Omental fat pad (tissue), 4 donors: ENCODE data around the gene THOC1. TPM values are rescaled to one million over a fixed set of nuclear protein-coding genes. Genes with fewer than 3 reads are reported as not detected.
"Not testable (repeated sequence)": the region's sequence is repeated elsewhere in the genome, so short reads cannot be mapped to it uniquely, and the experiment has no call there.

ENCODE experiments used
- ATAC-seq: fragments of 150-250 bp; one replicate; pipeline ENCODE4 v1.9.1; 2016; ENCODE audit warnings: mild to moderate bottlenecking, moderate library complexity; ENCODE audit not compliant: low FRiP score
- DNase-seq: peaks from one replicate; pipeline ENCODE4 v3.0.0-alpha.2; 2019; ENCODE audit warnings: low spot score
- CTCF ChIP-seq, 3 donors: fragments of 450-650 bp; IDR thresholded peaks; one replicate each; pipeline ENCODE4 v1.5.1; 2016 to 2017; ENCODE audit warnings: antibody characterized with exemption in 3 of 3, mild to moderate bottlenecking in 3 of 3, moderate library complexity in 2 of 3
- total RNA-seq, 4 donors: library from RNA; depleted of rRNA; stranded (reverse); fragments of >200 nt; gene quantifications; one replicate each; pipeline ENCODE4 v1.1.0, GENCODE V29; 2016

The THOC1 gene, protein sequence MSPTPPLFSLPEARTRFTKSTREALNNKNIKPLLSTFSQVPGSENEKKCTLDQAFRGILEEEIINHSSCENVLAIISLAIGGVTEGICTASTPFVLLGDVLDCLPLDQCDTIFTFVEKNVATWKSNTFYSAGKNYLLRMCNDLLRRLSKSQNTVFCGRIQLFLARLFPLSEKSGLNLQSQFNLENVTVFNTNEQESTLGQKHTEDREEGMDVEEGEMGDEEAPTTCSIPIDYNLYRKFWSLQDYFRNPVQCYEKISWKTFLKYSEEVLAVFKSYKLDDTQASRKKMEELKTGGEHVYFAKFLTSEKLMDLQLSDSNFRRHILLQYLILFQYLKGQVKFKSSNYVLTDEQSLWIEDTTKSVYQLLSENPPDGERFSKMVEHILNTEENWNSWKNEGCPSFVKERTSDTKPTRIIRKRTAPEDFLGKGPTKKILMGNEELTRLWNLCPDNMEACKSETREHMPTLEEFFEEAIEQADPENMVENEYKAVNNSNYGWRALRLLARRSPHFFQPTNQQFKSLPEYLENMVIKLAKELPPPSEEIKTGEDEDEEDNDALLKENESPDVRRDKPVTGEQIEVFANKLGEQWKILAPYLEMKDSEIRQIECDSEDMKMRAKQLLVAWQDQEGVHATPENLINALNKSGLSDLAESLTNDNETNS
- 10 to 100 TPM; 33.0 to 60.6 (median 45.9) TPM for total RNA-seq

DNA sequence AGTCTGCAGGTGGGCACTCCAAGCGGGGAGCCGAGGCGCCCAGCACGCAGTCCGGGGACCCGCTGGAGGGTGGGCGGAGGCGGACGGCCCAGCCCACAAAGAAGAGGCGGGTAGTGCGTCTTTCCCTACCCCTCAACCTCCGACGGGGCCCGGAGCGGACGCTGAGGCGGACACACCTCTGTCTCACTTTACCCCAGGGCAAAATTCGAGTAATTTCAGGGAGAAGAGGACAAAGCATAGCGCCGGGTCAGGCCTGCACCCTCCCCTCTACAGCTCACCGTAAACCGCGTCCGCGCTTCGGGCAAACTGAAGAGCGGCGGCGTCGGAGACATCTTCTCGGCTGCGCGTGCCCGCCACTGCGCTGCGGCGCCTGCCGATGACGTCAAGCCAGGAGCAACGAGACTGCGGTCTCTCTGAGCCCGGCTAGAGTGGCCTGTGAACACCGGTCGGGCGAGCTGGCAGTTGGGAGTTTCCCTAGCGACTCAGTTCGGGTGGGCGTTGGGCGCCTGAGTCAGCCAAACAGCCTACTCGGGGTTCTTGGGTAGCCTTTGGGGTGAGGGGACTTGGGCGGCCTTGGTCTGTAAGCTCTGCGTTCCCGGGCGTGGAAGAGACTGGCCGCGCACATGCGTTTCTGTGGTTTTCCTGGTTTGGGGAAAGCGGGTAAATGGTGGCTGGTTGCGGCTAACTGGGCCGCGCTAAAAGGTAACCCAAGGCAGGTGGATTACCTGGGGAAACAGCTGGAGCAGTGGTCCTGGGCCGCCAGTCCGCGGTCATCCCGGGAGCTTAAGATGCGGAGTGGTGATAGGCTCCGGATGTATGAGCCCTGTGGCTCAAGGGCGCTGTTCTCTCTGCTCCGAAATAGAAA is at the start of gene THOC1:
Gene THOC1, minus strand, starts transcription at position 360 of the 865 bp plus-strand sequence. Its CDS starts 28 bp downstream, at position 332.
- DNase-seq: peak; percentile 83
- no peak for TF ChIP-seq CTCF (IDR thresholded peaks at IDR 0.05)
- ATAC-seq: peak; percentile 99

DNA sequence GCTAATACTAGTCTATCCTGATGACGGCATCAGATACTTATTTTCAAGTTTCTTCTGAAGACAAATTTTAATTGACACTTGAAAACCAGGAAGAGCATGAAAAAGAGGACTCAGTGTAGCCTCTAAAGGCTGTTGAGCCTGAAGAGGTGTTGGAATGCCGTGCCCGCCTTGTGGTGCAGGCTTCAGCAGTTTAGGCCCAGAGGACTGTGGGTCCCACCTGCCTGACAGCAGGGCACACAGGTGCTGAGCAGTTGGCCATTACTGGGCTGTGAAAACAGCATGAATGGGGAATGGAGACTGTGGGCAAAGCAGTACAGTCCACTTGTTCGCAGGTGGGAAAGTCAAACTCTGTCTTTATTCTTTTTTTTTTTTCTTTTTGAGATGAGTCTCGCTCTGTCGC is 49.8 kb upstream of the THOC1 start:
- TF ChIP-seq CTCF (IDR thresholded peaks at IDR 0.05): no peak
- DNase-seq (no peak), ATAC-seq (no peak)

GRCh38 chr18:316393-316792 is 48.5 kb upstream of the THOC1 start:
- DNase-seq: no peak
- TF ChIP-seq CTCF (IDR thresholded peaks at IDR 0.05): no peak

DNA sequence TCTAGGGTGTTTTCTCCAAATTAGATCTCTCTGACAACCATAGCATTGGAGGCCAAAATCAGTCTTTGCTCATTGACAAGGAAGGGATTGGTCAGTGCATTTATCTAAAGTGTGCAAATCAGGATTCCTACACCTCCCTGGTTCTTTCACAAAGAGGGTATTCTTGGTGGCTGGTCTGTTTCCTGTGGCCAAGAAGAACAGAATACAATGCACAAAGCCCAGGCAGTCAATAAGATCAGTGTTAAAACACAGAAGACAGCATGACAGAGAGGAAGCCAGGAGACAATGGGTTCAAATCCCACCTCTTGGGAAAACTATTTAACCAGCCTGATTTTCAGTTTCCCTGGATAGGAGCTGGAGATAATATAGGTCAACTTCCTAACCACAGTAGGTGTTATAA is 46.1 kb upstream of the THOC1 start:
- no peak for ATAC-seq
- no peak for DNase-seq
- no peak for TF ChIP-seq CTCF (IDR thresholded peaks at IDR 0.05)

More at GRCh38 chr18:316393-316792, 48.5 kb upstream of the THOC1 start:
- ATAC-seq: no peak

DNA sequence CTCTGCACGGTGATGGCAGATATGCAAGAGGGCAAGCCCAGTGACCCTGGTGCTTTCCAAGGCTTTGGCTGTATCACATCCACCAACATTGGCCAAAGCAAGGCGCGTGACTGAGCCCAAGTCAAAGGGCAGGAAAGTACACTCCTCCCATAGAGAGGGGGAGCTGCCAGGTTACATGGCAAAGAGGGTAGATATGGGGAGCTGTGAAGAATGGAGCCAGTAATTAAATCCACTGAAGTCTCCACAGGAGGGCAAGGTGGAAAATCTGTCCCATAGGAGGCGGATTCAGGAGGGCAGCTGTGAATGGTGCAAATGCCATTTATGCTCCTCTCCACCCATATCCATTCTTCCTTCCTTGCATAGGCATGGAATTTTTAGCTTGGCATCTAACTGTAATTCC is 44.6 kb upstream of the THOC1 start:
- no peak for TF ChIP-seq CTCF (IDR thresholded peaks at IDR 0.05)
- DNase-seq: no peak
- no peak for ATAC-seq

GRCh38 chr18:310042-310441 is 42.2 kb upstream of the THOC1 start:
- no peak for ATAC-seq
- no peak for DNase-seq
- TF ChIP-seq CTCF (IDR thresholded peaks at IDR 0.05): no peak

DNA sequence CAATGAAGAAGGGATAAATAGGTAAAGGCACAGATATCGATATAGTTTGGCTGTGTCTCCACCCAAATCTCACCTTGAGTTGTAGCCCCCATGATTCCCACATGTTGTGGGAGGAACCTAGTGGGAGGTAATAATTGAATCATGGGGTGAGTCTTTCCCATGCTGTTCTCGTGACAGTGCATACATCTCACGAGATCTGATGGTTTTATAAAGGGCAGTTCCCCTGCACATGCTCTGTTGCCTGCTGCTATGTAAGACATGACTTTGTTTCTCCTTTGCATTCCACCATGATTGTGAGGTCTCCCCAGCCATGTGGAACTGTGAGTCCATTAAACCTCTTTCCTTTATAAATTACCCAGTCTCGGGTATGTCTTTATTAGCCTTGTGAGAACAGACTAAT is 40.2 kb upstream of the THOC1 start:
- ATAC-seq, DNase-seq: not testable (repeated sequence)
